KOPT-K1 (cell line): Measurements from ENCODE around the gene PCDHGB4.
"Not testable (repeated sequence)": the region's sequence is repeated elsewhere in the genome, so short reads cannot be mapped to it uniquely, and the experiment has no call there.

Experiments
- H3K27ac ChIP-seq: fragments of 200-600 bp; sonication (generic); 2 replicates; pipeline ENCODE4 v1.5.1; 2016; ENCODE audit warnings: antibody characterized with exemption, mild to moderate bottlenecking, low read depth, low read length; ENCODE audit not compliant: poor library complexity, severe bottlenecking
- H3K36me3 ChIP-seq: fragments of 200-600 bp; sonication (generic); 2 replicates; pipeline ENCODE4 v1.5.1; 2017; ENCODE audit warnings: antibody characterized with exemption, mild to moderate bottlenecking, low read length, moderate library complexity; ENCODE audit not compliant: insufficient read depth
- H3K9me3 ChIP-seq: fragments of 200-600 bp; sonication (generic); 2 replicates; pipeline ENCODE4 v1.5.1; 2017; ENCODE audit warnings: antibody characterized with exemption, low read length, mild to moderate bottlenecking; ENCODE audit not compliant: insufficient read depth, poor library complexity, severe bottlenecking

PCDHGB4 gene

GRCh38 chr5:141430332-141431113 lies 43.0 kb downstream of the PCDHGB4 start, which contains the start of gene PCDHGA12:
TSS of gene PCDHGA12 (plus strand) at chr5:141430507. CDS start at chr5:141430760, 253 bp downstream.
- Histone ChIP-seq H3K36me3 (no peaks in the 10 kb centered on the region), H3K9me3 (peaks cover 38% of the 10 kb centered on the region), H3K27ac (no peak within 1 kb of the TSS)

- Histone ChIP-seq H3K36me3 (no peaks in the 10 kb centered on the region), H3K9me3 (peaks cover 33% of the 10 kb centered on the region), H3K27ac (no peak overlapping the region)
These were observed 43.8 kb downstream of the PCDHGB4 start for GRCh38 chr5:141431286-141431685.

DNA sequence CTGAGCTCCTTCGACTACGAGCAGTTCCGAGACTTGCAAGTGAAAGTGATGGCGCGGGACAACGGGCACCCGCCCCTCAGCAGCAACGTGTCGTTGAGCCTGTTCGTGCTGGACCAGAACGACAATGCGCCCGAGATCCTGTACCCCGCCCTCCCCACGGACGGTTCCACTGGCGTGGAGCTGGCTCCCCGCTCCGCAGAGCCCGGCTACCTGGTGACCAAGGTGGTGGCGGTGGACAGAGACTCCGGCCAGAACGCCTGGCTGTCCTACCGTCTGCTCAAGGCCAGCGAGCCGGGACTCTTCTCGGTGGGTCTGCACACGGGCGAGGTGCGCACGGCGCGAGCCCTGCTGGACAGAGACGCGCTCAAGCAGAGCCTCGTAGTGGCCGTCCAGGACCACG lies 44.8 kb downstream of the PCDHGB4 start:
- H3K36me3 ChIP-seq, H3K27ac ChIP-seq: not testable (repeated sequence)
- peaks cover 32% of the 10 kb centered on the region for H3K9me3 ChIP-seq

- H3K27ac ChIP-seq, H3K36me3 ChIP-seq: not testable (repeated sequence)
- peaks cover 28% of the 10 kb centered on the region for H3K9me3 ChIP-seq
These were observed 45.2 kb downstream of the PCDHGB4 start for GRCh38 chr5:141432726-141433125.

DNA sequence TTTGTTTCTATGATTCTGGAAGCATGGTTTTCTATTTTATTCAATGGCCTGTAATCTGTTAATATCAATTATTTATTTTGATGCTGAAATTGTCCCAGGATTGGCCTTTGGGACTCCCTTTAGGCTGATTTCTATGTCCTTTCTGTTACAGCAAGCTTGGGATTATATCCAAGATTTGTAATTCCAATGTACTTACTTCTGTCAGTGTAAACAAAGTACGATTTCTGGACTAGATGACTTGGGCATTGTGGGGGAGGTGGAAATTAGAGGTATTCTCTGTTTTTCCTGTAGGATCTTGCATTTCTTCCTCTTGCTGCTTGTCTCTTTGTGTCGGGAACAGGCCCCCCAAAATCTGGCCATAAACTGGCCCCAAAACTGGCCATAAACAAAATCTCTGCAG lies 46.5 kb downstream of the PCDHGB4 start:
- Histone ChIP-seq H3K9me3 (peaks cover 20% of the 10 kb centered on the region), H3K27ac (no peak overlapping the region), H3K36me3 (no peaks in the 10 kb centered on the region)

GRCh38 chr5:141437221-141437620 lies 49.7 kb downstream of the PCDHGB4 start:
- H3K27ac ChIP-seq: no peak overlapping the region
- H3K36me3 ChIP-seq: no peaks in the 10 kb centered on the region
- peaks cover 7% of the 10 kb centered on the region for H3K9me3 ChIP-seq

GRCh38 chr5:141439411-141440141 lies 52.1 kb downstream of the PCDHGB4 start:
- Histone ChIP-seq H3K36me3 (no peaks in the 10 kb centered on the region), H3K9me3 (peaks cover 5% of the 10 kb centered on the region), H3K27ac (no peak overlapping the region)
